K562 (cell line): ENCODE results near the gene SPATA24. TPM values are rescaled to one million over a fixed set of nuclear protein-coding genes. Genes with fewer than 3 reads are reported as not detected.

Experiments
- ATAC-seq: fragments of 200-7000 bp; cut with Tn5 transposase; 3 replicates; pipeline ENCODE4 v1.9.1; 2020; ENCODE audit warnings: moderate library complexity
- BruUV-seq: library from RNA; stranded (reverse); fragments of 400-500 nt; replicated peaks from 2 replicates; lab custom pipeline; 2021; lab: Mats Ljungman, UMichigan
- CTCF ChIA-PET: fragments of 300-600 bp; formaldehyde crosslinking; extraction: SDS; loops from one replicate; lab custom pipeline; 2021; ENCODE audit warnings: low intra/inter-chr PET ratio; lab: Yijun Ruan, JAX
- POLR2A ChIA-PET: fragments of 300-600, 350-650 bp; sonication (Branson Sonifier 250); formaldehyde crosslinking; extraction: SDS; loops from one replicate; lab custom pipeline; 2021; ENCODE audit warnings: antibody characterized with exemption, inconsistent platforms; lab: Yijun Ruan, JAX
- DNase-seq, 4 experiments: peaks; one replicate each; pipeline versions ENCODE4 v3.0.0 to v3.0.0-alpha.2; 2011 to 2018; ENCODE audit warnings: low spot score in 3 of 4, mixed read lengths in 3 of 4; ENCODE audit errors: extremely low read depth in 1 of 4
- FAIRE-seq: peaks from 2 replicates; lab custom pipeline; 2011; peaks lifted over from hg19 to GRCh38; lab: Jason Lieb, UNC
- H2AFZ ChIP-seq: 2 replicates; pipeline ENCODE4 v1.6.0; 2011; ENCODE audit warnings: low read depth, low read length, control low read depth, inconsistent platforms
- H3K27ac ChIP-seq: fragments of 200-600 bp; 3 replicates; pipeline ENCODE4 v1.8.0; 2011; ENCODE audit warnings: low read depth, mild to moderate bottlenecking, control low read depth, inconsistent platforms, low read length, moderate library complexity, mixed read lengths; ENCODE audit errors: extremely low read depth
- H3K27me3 ChIP-seq, 2 experiments: fragments of 300-600 bp in 1 of 2; 2 replicates in 1 of 2; 3 replicates in 1 of 2; pipeline versions ENCODE4 v1.6.0 to v1.8.0; 2011; ENCODE audit warnings: inconsistent platforms in 2 of 2, low read length in 2 of 2, mild to moderate bottlenecking in 1 of 2, mixed read lengths in 1 of 2, moderate library complexity in 1 of 2; ENCODE audit not compliant: control insufficient read depth in 2 of 2, insufficient read depth in 2 of 2
- H3K36me3 ChIP-seq: fragments of 300-600 bp; 3 replicates; pipeline ENCODE4 v1.8.0; 2011; ENCODE audit warnings: mild to moderate bottlenecking, low read length, inconsistent platforms; ENCODE audit not compliant: control insufficient read depth, insufficient read depth
- H3K4me1 ChIP-seq, 2 experiments: fragments of 200-600 bp in 1 of 2; replicated peaks in 1 of 2; 2 replicates in 1 of 2; 3 replicates in 1 of 2; pipeline versions ENCODE4 v1.5.1 to v1.8.0; 2011; ENCODE audit warnings: inconsistent platforms in 2 of 2, low read length in 2 of 2, mild to moderate bottlenecking in 1 of 2, mixed read lengths in 1 of 2, moderate library complexity in 1 of 2; ENCODE audit not compliant: control insufficient read depth in 2 of 2, insufficient read depth in 2 of 2
- H3K4me2 ChIP-seq: 2 replicates; pipeline ENCODE4 v1.6.1; 2011; ENCODE audit warnings: low read length, control low read depth, inconsistent platforms, mixed read lengths; ENCODE audit not compliant: insufficient read depth
- H3K4me3 ChIP-seq: fragments of 200-600 bp; sonication (generic), shearing (Covaris generic); 2 replicates; pipeline ENCODE4 v1.5.1; 2016; ENCODE audit warnings: control low read depth, inconsistent platforms
- H3K79me2 ChIP-seq: fragments of 200-600 bp; 3 replicates; pipeline ENCODE4 v1.8.0; 2011; ENCODE audit warnings: low read length, inconsistent platforms; ENCODE audit not compliant: control insufficient read depth, insufficient read depth
- H3K9ac ChIP-seq, 2 experiments: 2 replicates each; pipeline versions ENCODE4 v1.6.0 to v1.6.1; 2011; ENCODE audit warnings: low read depth in 2 of 2, low read length in 2 of 2, control low read depth in 1 of 2, inconsistent platforms in 1 of 2, mild to moderate bottlenecking in 1 of 2, mixed read lengths in 1 of 2; ENCODE audit not compliant: insufficient read depth in 1 of 2
- H3K9me1 ChIP-seq: one replicate; pipeline ENCODE4 v1.6.0; 2011; ENCODE audit warnings: inconsistent platforms, mild to moderate bottlenecking, low read length, moderate library complexity; ENCODE audit not compliant: control insufficient read depth, insufficient read depth
- H3K9me3 ChIP-seq: replicated peaks from 2 replicates; pipeline ENCODE4 v1.5.1; 2011; ENCODE audit warnings: low read depth, low read length, inconsistent platforms; ENCODE audit not compliant: control insufficient read depth, insufficient read depth
- H4K20me1 ChIP-seq: replicated peaks from 2 replicates; pipeline ENCODE4 v1.6.1; 2011; ENCODE audit warnings: low read length, inconsistent platforms, mixed read lengths; ENCODE audit not compliant: control insufficient read depth, insufficient read depth
- PHF21A ChIP-seq: fragments of 450-650 bp; IDR thresholded peaks from 2 replicates; pipeline ENCODE4 v1.6.1; 2017; ENCODE audit warnings: low read depth, borderline replicate concordance
- POLR2G ChIP-seq: fragments of 200-400 bp; formaldehyde crosslinking; IDR thresholded peaks from 2 replicates; pipeline ENCODE4 v1.6.1; 2017; ENCODE audit warnings: low read depth, mild to moderate bottlenecking, antibody characterized with exemption, low read length, moderate library complexity
- WGBS: fragments of 100-300 bp; shearing (Covaris generic); methylation state at CpG from one replicate; pipeline ENCODE4 v1.1.6; 2016; ENCODE audit warnings: low coverage, mixed read lengths; ENCODE audit not compliant: insufficient coverage; ENCODE audit errors: missing lambda C conversion rate; 5-methylcytosine and 5-hydroxymethylcytosine counted together
- in situ Hi-C: fragments of 300-500 bp; cut with MboI; formaldehyde crosslinking; loops from 4 replicates; pipeline ENCODE4 v1.15.0; 2018; ENCODE audit warnings: inconsistent platforms, mixed read lengths
- intact Hi-C: fragments of 100-400 bp; cut with micrococcal nuclease; formaldehyde crosslinking; loops from 2 replicates; pipeline ENCODE4 v1.14.2; 2022
- polyA plus RNA-seq, 8 experiments: library from polyadenylated mRNA; depleted of rRNA in 4 of 8; stranded (reverse) in 5 of 8; unstranded in 3 of 8; fragments of >200 nt; fragmentation: Nextera tagmentation in 2 of 8; fragmentation: Illumina TruSeq in 1 of 8; extraction: Ambion mirVana in 2 of 8; extraction: Trizol in 1 of 8; gene quantifications; 2 replicates each; pipeline versions ENCODE4 v1.2.1 to v1.2.3, GENCODE V29; 2011 to 2014; ENCODE audit warnings: inconsistent platforms in 1 of 8, missing spikeins in 1 of 8
- total RNA-seq, 7 experiments: library from RNA; depleted of rRNA in 6 of 7; stranded (reverse); fragments of >200 nt in 6 of 7; fragmentation: Illumina TruSeq in 2 of 7; extraction: Trizol in 2 of 7; gene quantifications; 2 replicates each; pipeline versions ENCODE4 v1.2.1 to v1.2.3, GENCODE V29; 2011 to 2021; ENCODE audit warnings: low replicate concordance in 1 of 7
- TF ChIP-seq, protein P1 (sequence below), 2 experiments: IDR thresholded peaks; 2 replicates each; pipeline ENCODE4 v1.6.1; 2012; ENCODE audit warnings: improper control_type of control experiment in 2 of 2, low read depth in 2 of 2, low read length in 2 of 2, borderline replicate concordance in 1 of 2

Gene SPATA24
- total and polyA plus RNA-seq, 9 of the 15 experiments (the other 6 are each of a cell fraction or from before 2014, with no cell fraction given) = 4.1 to 12.6 (median 8.0) TPM

DNA sequence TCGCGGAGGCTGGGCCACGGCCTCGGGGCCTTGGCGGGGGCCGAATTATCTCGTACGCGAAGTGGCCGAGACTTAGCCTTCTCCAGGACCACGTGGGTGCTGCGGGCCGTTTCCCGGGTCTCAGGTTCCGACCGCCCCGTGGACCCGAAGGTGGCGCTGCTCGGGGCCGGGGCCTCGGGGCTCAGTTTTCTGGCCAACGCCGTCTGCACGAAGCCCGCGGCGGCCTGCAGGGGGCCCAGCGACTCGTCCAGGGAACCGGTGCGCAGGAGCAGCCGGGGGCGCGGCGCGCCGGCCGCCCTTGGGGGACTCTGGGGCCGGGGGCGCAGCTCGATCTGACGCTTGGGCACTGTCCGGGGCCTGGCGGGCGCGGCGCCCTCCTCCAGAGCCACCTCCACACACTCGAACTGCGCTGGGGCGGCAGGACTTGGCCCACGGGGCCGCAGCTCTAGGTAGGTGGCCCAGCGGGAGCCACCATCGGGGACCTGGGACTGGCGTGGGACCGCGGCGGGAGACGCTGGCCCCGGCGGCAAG, 9.7 kb downstream of the SPATA24 start:
- Histone ChIP-seq H3K9ac (no peak overlapping the region), H3K79me2 (no peaks in the 10 kb centered on the region), H3K27ac (no peak overlapping the region), H3K4me2 (no peak overlapping the region), H3K9me1 (no peaks in the 10 kb centered on the region), H3K4me3 (no peak overlapping the region), H3K9me3 (no peaks in the 10 kb centered on the region; the same call in 1 of the 2 replicates), H3K27me3 (no peaks in the 10 kb centered on the region), H4K20me1 (no peaks in the 10 kb centered on the region), H2AFZ (no peak overlapping the region), H3K36me3 (no peaks in the 10 kb centered on the region), H3K4me1 (peaks cover 7 to 13% of the 10 kb centered on the region in 2 experiments)
- FAIRE-seq = no peak
- in situ Hi-C loops (no loop called here), intact Hi-C loops (no loop called here)
- TF ChIP-seq POLR2G (0 out of 2 replicates have a peak, but pooled peaks have one; percentile 36), PHF21A (no peak)
- TF ChIP-seq, protein P1, sequence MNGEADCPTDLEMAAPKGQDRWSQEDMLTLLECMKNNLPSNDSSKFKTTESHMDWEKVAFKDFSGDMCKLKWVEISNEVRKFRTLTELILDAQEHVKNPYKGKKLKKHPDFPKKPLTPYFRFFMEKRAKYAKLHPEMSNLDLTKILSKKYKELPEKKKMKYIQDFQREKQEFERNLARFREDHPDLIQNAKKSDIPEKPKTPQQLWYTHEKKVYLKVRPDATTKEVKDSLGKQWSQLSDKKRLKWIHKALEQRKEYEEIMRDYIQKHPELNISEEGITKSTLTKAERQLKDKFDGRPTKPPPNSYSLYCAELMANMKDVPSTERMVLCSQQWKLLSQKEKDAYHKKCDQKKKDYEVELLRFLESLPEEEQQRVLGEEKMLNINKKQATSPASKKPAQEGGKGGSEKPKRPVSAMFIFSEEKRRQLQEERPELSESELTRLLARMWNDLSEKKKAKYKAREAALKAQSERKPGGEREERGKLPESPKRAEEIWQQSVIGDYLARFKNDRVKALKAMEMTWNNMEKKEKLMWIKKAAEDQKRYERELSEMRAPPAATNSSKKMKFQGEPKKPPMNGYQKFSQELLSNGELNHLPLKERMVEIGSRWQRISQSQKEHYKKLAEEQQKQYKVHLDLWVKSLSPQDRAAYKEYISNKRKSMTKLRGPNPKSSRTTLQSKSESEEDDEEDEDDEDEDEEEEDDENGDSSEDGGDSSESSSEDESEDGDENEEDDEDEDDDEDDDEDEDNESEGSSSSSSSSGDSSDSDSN (IDR thresholded peaks at IDR 0.05; ENCODE audit: borderline replicate concordance in 1 of 2, low read depth in 2 of 2, low read length in 2 of 2) = no peak
- WGBS = 97% methylated on average over 22 of the region's 62 CpGs
- no TSS peak for BruUV-seq
- CTCF ChIA-PET = no interaction called here
- no peak for DNase-seq
- ATAC-seq = no peak
- POLR2A ChIA-PET = no interaction called here
